Measurements from ENCODE around the gene RBM11.
"Not testable (repeated sequence)": the region's sequence is repeated elsewhere in the genome, so short reads cannot be mapped to it uniquely, and the experiment has no call there.

The RBM11 gene, protein sequence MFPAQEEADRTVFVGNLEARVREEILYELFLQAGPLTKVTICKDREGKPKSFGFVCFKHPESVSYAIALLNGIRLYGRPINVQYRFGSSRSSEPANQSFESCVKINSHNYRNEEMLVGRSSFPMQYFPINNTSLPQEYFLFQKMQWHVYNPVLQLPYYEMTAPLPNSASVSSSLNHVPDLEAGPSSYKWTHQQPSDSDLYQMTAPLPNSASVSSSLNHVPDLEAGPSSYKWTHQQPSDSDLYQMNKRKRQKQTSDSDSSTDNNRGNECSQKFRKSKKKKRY

DNA sequence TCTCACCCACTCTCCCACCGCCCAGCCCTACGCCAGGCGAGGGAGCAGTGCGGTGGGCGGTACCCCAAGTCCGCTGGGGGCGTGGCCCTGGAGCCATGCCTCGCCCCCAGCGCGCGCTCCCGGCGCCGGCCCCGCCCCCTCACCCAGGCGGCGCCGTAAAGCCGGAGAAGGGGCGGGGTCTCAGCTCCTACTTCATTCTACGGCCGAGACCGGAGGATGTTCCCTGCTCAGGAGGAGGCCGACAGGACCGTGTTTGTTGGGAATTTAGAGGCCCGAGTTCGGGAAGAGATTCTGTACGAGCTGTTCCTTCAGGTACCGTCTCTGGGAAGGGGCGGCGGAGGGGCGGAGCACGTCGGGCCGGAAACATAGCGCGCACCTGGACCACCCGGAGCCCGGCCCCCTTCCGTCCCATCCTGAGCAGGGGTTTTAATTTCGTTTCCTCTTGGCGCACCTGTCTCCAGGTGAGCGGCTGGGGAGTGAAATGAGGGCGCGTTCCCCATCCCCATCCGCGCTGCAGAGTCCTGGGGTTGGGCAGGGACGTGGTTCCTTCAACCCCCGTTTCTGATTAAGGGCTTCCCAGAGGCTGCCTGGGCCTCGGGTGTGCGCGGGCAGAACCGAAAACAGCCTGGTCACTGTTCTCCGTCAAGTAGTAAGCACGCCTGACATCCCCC lies at the start of gene RBM11:
Gene RBM11 (plus strand): TSS at position 187 of the 671 bp plus-strand sequence. CDS start 30 bp downstream, at position 217.
- TF ChIP-seq, protein P1, sequence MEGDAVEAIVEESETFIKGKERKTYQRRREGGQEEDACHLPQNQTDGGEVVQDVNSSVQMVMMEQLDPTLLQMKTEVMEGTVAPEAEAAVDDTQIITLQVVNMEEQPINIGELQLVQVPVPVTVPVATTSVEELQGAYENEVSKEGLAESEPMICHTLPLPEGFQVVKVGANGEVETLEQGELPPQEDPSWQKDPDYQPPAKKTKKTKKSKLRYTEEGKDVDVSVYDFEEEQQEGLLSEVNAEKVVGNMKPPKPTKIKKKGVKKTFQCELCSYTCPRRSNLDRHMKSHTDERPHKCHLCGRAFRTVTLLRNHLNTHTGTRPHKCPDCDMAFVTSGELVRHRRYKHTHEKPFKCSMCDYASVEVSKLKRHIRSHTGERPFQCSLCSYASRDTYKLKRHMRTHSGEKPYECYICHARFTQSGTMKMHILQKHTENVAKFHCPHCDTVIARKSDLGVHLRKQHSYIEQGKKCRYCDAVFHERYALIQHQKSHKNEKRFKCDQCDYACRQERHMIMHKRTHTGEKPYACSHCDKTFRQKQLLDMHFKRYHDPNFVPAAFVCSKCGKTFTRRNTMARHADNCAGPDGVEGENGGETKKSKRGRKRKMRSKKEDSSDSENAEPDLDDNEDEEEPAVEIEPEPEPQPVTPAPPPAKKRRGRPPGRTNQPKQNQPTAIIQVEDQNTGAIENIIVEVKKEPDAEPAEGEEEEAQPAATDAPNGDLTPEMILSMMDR (IDR thresholded peaks at IDR 0.05; ENCODE audit: insufficient read depth, low read length, poor library complexity, severe bottlenecking), result no peak
- peak; percentile 74 for DNase-seq (ENCODE audit: extremely low read depth, insufficient read length)
- H3K4me3 ChIP-seq (replicated peaks; ENCODE audit: low read depth, low read length), result peak within 1 kb of the TSS; percentile 66
- H3K27me3 ChIP-seq (replicated peaks; ENCODE audit: control insufficient read depth, insufficient read depth, low read length), result no peaks in the 10 kb centered on the region
- no peaks in the 10 kb centered on the region for H3K36me3 ChIP-seq (ENCODE audit: control insufficient read depth, insufficient read depth, low read length)

DNA sequence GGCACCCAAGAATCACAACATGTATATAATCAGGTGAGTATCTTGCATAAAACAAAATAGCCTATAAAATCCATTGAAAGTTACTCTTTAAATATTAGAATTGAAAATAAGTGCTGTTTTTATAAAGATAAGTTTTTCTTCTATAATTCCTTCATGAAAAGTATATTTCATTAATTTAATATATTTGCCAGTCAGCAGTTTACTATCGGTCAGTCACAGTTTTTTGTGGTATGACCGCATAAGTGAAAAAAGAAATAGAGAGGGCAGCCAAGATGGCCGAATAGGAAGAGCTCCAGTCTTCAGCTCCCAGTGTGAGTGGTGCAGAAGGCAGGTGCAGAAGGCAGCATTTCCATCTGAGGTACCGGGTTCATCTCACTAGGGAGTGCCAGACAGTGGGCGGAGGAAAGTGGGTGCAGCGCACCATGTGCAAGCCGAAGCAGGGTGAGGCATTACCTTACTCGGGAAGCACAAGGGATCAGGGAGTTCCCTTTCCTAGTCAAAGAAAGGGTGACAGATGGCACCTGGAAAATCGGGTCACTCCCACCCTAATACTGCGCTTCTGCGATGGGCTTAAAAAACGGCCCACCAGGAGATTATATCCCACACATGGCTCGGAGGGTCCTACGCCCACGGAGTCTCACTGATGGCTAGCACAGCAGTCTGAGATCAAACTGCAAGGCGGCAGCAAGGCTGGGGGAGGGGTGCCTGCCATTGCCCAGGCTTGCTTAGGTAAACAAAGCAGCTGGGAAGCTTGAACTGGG lies 49.3 kb upstream of the RBM11 start:
- not testable (repeated sequence) for H3K27me3 ChIP-seq (replicated peaks; ENCODE audit: control insufficient read depth, insufficient read depth, low read length); H3K4me3 ChIP-seq (replicated peaks; ENCODE audit: low read depth, low read length); DNase-seq (ENCODE audit: extremely low read depth, insufficient read length); H3K36me3 ChIP-seq (ENCODE audit: control insufficient read depth, insufficient read depth, low read length)

DNA sequence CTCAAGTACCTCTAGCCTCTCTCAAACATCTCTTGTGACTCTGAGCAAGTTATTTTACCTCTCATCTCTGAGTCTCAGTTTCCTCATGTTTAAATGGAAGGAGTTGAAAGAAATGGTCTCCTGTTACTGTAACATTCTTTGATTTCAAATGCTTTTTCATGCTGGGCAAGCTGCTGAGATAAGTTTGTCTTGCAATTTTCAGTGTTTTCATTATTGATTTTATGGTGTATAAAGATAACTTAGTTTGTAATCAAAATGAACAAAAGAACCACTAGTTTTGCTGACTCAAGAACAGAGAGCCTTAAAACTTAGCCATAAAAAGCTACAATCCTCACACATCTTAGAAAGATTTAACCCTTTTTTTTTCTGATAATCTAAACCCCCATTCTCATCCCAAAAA lies 9.7 kb upstream of the RBM11 start:
- Histone ChIP-seq H3K36me3 (ENCODE audit: control insufficient read depth, insufficient read depth, low read length) (no peaks in the 10 kb centered on the region), H3K27me3 (replicated peaks; ENCODE audit: control insufficient read depth, insufficient read depth, low read length) (no peaks in the 10 kb centered on the region), H3K4me3 (replicated peaks; ENCODE audit: low read depth, low read length) (no peak overlapping the region)
- no peak for DNase-seq (ENCODE audit: extremely low read depth, insufficient read length)
- TF ChIP-seq, protein P1 (IDR thresholded peaks at IDR 0.05; ENCODE audit: insufficient read depth, low read length, poor library complexity, severe bottlenecking), result no peak

DNA sequence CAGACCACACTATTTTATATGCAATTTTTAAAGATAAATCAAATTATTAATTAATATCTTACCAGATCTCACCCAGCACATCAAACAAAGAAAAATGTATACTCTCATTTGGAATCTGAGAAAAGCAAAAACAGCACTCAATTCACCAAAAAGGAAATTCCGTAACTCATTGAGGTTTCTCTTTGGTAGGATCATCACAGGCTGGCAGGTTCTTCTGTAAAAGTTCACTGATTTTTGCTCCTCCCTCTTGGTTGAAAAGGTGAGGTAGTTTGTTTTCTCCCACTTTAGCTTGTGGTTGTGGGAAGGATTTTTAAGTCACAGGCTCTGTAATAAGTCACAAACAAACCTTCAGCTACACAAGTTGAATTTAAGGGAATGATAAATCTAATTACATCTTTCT lies 5.2 kb upstream of the RBM11 start, which contains the start of gene LIPI:
Gene LIPI (minus strand): TSS at position 218 of the 400 bp plus-strand sequence. CDS start 110 bp downstream, at position 108.
- Histone ChIP-seq H3K36me3 (ENCODE audit: control insufficient read depth, insufficient read depth, low read length) (no peaks in the 10 kb centered on the region), H3K4me3 (replicated peaks; ENCODE audit: low read depth, low read length) (no peak within 1 kb of the TSS), H3K27me3 (replicated peaks; ENCODE audit: control insufficient read depth, insufficient read depth, low read length) (no peaks in the 10 kb centered on the region)
- no peak for DNase-seq (ENCODE audit: extremely low read depth, insufficient read length)
- TF ChIP-seq, protein P1 (IDR thresholded peaks at IDR 0.05; ENCODE audit: insufficient read depth, low read length, poor library complexity, severe bottlenecking), result no peak

DNA sequence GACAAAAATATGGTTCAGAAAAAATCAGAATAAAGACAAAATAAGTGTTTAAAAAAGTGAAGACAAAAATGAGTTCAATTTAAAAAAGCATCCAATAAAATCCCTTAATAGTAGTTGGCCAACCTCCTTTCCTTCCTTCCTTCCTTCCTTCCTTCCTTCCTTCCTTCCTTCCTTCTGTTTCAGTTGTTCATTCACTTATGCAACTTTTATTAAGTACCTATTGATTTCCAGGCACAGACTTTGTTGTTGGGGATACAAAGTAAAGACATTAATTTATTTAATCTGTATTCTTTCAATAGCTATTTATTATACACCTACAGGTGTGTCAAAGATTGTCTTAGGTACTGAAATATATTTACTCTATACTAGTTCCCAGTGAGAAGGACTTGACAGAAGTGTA lies 2.8 kb upstream of the RBM11 start:
- Histone ChIP-seq H3K36me3 (ENCODE audit: control insufficient read depth, insufficient read depth, low read length) (no peaks in the 10 kb centered on the region), H3K27me3 (replicated peaks; ENCODE audit: control insufficient read depth, insufficient read depth, low read length) (no peaks in the 10 kb centered on the region), H3K4me3 (replicated peaks; ENCODE audit: low read depth, low read length) (no peak overlapping the region)
- TF ChIP-seq, protein P1 (IDR thresholded peaks at IDR 0.05; ENCODE audit: insufficient read depth, low read length, poor library complexity, severe bottlenecking), result no peak
- DNase-seq (ENCODE audit: extremely low read depth, insufficient read length), result no peak

DNA sequence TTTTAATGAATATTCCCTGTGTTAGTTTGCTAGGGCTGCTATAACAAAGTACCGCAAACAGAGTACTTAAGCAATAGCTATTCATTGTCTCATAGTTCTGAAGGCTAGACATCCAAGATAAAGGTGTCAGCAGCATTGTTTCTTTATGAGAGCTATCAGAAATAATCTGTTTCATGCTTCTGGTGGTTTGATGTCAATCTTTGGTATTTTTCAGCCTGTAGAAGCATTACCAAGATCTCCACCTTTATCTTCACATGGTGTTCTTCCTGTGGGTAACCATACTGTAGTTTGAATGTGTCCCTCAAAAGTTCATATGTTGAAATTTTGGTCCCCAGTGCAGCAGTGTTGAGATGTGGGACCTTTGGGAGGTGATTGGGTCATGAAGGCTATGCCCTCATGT lies 7.4 kb downstream of the RBM11 start:
- Histone ChIP-seq H3K4me3 (replicated peaks; ENCODE audit: low read depth, low read length) (no peak overlapping the region), H3K36me3 (ENCODE audit: control insufficient read depth, insufficient read depth, low read length) (no peaks in the 10 kb centered on the region), H3K27me3 (replicated peaks; ENCODE audit: control insufficient read depth, insufficient read depth, low read length) (no peaks in the 10 kb centered on the region)
- no peak for DNase-seq (ENCODE audit: extremely low read depth, insufficient read length)
- TF ChIP-seq, protein P1 (IDR thresholded peaks at IDR 0.05; ENCODE audit: insufficient read depth, low read length, poor library complexity, severe bottlenecking), result no peak

All from GM06990 (cell line).